Endometrial microvascular endothelial cells (primary cell): Measurements from ENCODE around the gene GALNT7. TPM values are rescaled to one million over a fixed set of nuclear protein-coding genes. Genes with fewer than 3 reads are reported as not detected.
"Not testable (repeated sequence)": the region's sequence is repeated elsewhere in the genome, so short reads cannot be mapped to it uniquely, and the experiment has no call there.

Source experiments
- in situ Hi-C: cut with HindIII; loops from 2 replicates; pipeline ENCODE4 v1.10.0; 2017; ENCODE audit warnings: low sequenced_read_pairs, low pct_unique_long_range_greater_than_20kb; ENCODE audit errors: inconsistent ontology term
- total RNA-seq: library from RNA; depleted of rRNA; stranded (reverse); fragments of >200 nt; gene quantifications from one replicate; pipeline ENCODE4 v1.2.3, GENCODE V29; 2015; ENCODE audit errors: inconsistent ontology term

GALNT7 gene
- total RNA-seq, 1 donor from 2014 or later, result 38.7 TPM

DNA sequence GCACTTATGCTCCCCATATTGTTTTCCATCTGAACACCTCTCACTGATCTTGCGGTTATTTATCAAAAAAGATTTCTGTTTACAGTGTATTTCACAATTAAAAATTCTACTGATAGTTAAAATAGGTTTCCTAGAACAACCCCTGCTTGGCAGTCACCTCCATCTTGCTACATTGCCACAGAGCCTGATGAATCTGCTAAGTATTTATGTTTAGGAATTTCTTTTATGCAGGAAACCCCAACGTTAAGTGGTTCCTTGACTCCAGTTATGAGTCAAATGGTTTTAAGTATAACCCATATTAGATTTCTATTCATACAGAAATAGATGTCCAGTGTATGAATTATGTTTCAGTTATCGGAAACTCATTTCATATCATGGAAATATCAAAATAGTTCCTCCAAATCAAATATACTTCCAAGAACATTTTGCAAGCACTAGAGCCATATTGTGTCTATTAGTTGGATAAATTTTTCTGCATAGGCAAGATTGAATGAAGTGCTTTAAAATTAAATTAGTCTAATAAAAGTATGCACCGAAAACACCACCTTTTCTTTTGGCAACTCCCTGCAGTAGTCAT, 20.6 kb downstream of the GALNT7 start:
- in situ Hi-C loops, result no loop called here

DNA sequence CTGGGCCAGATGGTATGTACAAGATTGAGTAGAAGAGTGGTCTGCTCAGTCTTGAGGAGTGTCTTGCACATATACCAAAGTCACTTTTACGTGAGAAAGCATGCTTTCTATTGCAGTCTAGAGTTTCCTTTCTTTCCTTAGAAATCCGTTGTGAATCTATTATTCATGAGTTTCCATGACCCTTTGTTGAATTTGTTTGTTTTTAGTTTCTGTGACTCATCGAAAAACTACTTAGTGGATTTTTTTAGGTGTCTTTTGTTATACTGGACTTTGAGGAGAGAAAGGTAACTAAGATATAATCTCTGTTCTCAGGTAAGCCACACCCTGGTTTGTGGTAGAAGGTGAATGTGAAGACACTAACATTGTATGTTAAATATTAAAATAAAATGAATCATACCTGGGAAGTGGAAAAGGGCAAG, 23.0 kb downstream of the GALNT7 start:
- in situ Hi-C loops, result no loop called here

DNA sequence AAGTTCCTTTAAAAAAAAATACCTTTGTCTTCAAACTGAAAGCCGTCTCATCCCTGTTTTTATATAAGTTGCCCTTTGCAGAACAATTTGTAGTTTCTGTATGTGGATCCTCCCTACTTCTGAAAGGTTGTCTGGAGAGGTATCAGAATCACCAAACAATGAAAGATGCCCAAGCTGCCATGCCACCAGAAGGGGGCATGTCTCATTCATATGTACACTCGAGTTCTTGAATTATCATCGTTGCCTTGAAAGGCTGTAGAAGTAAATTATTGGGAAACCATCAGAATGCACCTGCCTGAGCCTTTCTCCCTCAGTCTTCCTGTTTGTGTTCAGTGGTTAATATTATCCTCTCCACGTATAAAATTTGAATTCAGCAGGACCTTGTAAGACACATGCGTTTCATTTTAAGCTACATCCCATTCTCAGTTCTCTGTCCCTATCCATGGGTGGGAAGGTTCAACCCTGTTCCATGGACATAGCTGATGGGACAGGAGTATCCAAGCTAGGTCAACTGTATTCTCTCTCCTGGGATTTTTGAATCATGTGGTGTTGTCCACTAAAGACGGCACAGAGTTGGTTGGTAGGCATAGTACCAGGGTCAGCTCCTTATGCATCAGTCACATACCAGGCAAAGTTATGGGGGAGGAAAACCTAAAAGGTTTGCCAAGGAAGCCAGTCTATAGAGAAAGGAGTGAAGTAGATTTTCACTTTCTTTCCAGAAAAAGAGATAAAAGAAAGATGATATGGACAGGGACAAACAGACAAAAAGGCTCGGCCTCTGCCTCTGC, 24.0 kb downstream of the GALNT7 start:
- in situ Hi-C loops, result no loop called here

DNA sequence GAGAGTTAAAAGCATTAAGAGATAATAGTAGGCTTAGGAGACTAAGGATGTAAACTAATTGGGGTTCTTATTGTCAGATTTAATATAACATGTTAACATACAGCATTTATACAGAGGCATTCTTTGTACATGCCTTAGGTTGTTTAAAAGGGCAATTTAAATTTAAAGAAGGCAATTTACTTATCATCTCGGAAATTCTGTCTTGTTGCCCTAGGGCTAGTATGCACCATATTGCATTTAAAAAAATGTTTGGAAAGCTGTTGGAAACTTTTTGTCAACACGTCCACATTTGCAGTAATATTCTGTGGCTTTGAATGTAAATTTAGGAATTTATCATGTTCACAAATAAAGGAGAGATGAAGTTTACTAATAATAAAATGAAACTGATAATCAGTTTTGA, 25.5 kb downstream of the GALNT7 start:
- in situ Hi-C loops, result no loop called here

DNA sequence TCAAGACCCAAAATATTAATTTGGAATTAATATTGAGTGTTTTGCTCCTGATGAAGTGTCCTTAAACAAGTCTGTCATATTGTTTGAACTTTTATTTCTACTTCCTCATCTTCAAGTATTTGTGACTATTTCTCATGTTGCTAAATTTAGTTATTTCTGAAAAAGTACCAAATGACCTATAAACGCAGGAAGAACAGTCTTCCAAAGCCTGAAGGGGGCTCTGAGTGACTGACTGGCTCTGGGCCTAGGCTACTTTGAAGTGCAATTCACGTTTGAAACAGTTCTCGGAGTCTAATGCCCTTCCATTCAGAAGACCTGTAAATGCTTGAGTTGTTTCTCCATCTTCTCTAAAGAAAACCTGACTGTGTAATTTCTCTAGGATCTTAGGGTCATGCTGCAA, 26.5 kb downstream of the GALNT7 start:
- in situ Hi-C loops, result no loop called here

DNA sequence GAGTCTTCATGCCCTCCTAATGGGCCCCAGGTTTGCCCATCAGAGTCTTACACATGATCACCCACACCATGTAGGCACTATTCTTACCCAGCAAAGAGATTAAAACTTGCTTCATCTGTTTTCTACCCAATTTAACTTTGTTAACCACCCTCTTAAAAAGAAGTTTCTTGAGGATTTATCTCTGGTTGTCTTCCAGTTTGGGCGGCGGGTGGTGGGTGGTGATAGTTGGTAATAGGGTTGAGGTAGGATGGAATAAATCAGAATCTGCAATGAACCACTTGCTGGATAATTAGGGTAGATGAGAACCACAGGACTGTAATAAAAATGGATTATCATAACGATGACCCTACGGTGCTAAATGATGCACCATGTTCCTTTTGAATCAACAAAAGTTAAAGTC, 30.9 kb downstream of the GALNT7 start:
- in situ Hi-C loops, result no loop called here

DNA sequence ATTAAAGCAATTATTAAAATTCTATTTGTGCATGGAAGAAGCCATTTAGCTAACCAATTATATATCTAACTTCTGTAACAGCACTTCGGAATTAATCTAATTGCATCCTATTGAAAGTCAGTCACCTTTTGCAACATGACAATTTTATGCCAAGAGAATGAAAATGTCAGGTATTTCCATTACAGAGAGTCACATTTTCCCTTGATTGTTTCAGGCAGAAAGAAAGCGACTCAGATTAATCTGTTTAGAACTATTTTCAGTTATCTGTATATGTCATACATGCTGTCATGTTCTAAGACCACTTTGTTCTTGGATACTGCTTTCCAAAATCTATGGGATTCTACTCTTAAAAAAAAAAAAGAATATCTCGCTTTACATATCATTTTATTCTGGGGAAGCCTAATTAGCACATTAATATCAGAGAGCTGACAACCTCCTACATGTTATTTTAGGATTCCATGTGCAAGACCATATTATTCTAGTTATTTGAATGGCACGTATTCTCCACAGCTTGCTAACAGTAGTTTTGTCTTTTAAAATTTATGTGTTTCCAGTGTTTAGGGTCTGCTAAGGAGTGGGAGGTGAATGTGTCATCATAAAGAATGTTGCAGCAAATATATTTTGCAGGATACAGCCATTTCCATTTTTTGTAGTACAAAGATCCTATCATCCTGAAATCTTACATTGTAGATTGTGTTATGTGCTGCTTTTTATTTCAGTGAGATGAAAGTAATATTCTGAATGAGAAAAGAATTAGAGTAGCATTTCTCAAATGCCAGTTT, 31.7 kb downstream of the GALNT7 start:
- in situ Hi-C loops, result no loop called here

DNA sequence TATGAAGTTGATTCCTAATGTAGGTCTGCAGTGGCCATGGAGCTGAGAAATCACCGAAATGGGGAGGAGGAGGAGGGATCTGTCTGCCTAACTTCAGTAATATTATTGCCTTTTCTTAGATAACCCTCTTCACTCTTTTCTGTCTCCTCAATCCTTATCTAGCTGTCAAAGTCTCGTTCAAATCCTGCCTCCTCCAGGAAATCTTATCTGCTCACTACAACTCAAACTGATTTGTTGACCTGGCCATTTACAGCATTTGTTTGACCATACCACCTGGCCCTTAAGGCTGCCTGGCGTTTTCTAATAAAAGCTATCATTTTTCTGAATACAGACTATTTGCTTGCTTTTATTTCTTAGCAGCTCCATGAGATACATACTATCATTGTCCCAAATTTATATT, 33.8 kb downstream of the GALNT7 start:
- in situ Hi-C loops, result no loop called here

DNA sequence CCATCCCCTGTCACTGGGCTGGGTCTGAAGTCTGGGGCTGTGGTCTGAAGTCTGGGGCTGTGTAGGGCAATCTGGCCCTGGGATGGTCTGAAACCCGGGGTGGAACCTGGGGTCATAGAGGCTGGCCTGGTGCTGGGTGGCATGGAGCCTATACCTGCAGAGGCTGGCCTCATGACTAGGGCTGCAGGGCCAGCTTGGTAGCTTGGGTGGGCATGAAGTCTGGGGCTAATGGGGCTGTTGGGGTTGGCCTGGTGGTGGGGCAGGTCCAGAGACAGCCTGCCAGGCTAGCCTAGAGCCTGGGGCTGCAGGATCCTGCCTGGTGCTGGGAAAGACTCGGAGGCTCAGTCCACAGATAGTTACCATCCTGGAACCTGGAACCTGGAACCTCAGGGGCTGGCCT, 37.0 kb downstream of the GALNT7 start:
- in situ Hi-C loops, result no loop called here

DNA sequence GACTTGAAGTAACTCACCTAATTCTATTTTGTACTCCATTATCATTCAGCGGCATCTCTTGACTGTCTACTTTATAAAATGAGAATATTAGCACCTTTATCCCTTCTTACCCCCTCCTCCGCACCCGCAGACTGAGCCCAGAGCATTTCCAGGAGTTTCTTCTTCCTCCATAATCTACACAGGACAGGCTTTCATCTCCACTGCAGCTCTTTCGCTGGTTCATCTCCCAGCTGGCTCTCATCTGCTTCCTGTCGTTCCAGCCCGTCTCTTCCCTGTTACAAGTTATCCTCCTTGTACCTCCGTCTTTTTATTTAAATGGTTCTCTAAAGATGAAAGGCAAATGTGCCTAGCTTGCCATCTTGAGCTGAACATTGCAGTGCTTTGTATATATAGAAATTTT, 39.8 kb downstream of the GALNT7 start:
- in situ Hi-C loops, result no loop called here

DNA sequence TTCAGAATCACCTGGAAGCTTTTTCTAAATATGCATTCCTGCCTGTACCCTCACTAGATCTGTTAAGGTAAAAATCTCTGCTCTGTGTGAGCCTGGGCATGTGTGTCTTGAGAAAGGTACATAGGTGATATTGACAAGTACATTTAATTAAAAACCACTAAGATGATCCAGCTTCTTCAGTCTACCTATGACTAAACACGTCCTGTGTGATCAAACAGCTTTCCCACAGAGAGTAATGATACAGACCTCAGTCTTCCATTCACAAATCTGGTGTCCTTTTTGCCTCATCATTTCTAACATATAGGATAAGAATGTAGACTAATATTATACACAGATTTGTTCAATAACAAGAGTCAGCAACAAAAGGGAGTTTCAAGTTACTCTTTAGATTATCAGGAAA, 42.6 kb downstream of the GALNT7 start:
- in situ Hi-C loops, result no loop called here

DNA sequence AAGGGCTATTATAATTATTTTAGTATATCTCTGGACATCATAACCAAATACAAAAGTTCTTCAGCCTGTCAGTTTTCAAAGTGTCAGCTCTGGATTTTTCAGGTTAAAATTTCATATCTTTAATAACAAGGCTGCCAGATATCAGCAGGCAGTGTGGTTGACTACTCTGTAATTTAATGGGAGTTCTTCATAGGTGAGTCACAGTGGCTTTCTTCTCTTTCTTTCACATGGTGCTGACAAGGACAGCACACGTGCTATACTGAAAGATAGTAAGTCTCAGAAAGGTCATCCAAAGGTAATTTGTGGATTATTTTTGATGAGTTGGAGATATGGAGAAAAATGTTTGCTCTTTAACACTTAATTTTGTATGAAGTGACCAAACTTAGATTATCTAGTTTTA, 43.2 kb downstream of the GALNT7 start:
- in situ Hi-C loops, result no loop called here

DNA sequence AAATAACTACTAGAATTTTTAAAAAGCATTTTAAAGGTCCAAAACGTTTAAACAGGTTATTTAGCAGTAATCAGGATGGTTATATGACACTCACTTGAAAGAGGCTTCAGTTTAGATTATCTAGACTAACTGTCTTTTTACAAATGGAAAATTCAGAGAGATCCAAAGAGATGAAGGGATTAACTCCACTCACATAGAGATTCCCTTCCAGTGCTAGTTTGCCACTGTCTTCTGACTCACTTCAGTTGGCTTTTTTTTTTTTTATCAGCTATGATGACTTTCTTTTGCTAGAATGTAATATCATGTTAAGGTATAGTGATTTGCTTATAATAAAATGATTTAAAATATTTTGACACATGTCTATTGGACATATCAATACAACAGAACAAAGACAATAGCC, 43.8 kb downstream of the GALNT7 start:
- in situ Hi-C loops, result no loop called here

DNA sequence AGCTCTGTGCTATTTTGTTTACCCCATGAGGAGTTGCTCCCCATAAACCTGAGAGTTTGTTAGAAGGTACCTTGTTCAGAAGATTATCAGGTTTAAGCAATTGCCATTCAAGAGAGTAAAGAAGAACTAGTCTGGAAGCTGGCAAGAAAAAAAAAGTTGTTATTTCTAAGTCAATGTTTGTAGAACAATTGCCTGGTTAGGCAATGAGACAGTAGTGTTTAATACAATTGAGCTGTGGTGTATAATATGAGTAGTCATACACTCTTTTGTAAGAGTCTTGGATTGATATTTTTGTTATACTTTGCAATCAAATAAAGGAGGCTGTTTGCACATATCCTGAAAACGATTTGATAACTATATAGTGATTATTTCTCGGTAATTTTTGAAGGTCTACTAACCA, 44.7 kb downstream of the GALNT7 start:
- in situ Hi-C loops, result no loop called here

DNA sequence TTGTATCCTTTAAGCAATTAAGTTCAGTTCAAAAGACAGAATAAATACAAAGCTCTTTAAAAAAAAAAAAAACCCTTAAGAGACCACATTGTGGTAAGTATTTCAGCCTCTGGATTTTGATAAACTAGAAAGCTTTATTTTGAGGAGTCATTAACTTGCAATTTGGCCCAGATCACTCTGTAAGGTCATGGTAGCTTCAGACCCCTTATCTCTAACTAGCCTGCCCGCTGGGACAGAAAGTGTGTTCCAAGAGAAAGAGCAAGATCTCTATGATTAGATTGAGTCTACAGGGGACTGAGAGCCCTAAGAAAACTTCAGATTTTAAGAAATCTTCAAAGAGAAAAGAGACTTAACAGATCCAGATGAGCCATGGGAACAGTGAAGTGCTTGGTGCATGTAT, 45.6 kb downstream of the GALNT7 start:
- in situ Hi-C loops, result no loop called here

DNA sequence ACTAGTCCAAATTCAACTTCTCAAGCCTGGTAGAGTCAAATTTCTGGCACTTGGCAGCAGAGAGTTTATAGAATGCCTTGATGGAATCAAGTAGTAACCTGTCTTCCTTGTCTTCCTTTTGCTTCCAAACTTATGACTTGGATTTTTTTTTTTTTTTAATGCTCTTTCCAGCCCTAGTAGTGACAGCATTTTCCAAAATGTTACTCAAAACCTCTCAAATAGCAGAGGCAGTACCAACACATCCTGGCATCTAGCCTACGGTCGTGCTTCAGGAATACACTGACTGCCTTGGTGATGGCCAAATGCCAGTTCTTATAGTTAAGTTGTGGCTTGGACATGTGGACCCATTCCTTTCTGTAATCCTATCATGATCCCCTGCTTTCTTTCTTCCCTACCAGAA, 46.0 kb downstream of the GALNT7 start:
- in situ Hi-C loops, result no loop called here

DNA sequence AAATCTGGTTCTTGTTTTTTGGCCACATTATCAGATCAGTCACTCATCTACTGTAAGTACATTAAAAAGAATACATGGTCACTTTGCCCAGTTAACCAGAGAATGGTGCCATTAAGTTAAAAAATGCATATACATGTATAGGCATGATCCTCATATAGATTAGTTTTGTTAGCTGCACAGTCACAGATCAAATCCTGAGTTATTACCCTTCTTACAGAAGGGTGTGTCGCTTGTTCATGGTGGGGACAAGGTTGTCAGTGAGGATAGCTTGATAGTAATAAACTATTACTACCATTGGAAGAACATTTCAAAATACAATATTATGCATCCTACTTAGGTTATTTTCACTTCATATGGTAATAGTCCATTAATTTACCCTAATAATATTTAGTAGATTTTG, 48.5 kb downstream of the GALNT7 start:
- in situ Hi-C loops, result no loop called here

DNA sequence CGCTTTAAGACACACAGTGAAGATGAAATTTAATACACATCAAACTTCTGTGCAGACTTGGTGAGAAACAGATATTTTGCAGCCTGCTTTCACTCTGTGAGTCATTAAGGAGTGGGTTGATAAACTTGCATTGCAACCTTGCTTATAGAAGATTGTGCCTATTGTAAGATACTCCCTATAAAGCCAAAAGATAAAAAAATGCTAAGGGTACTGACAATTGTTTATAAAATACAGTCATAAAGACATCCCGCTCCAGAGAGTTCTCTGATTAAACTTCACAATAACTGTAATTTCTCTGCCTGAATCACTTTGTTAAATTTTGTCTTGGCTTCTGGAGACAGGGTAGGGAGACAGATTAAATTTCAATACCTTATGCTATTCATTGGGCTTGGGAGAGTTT, 49.1 kb downstream of the GALNT7 start:
- in situ Hi-C loops, result no loop called here

DNA sequence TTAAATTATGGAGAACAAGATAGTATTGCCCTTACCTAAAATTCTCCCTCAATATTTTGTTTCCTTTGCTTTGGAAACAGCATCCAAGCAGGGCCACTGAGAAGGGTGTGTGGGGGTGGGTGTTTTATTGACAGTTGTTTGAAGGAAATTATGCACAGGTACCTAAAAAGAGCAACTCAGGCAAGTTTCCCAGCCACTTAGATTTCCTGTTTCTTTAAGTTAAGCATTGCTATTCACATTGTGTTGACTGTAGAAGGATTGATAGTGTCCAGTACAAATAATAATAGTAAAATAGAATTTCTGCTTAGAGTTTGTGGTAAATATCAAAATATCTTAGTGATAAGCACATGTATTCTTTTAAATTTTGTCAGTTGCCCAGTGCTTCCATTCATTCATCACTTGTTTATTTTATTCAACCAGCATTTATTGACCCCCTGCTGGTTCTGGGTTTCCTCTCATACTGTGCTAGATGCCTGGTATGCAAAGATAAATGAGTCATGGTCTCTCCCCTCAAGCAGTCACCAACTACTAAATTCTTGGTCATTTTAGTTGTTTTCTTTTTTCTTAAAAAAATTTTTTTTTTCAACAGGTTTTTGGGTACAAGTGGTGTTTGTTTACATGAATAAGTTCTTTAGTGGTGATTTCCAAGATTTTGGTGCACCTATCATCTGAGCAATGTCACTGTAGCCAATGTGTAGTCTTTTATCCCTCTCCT, 50.0 kb downstream of the GALNT7 start:
- in situ Hi-C loops, result no loop called here

DNA sequence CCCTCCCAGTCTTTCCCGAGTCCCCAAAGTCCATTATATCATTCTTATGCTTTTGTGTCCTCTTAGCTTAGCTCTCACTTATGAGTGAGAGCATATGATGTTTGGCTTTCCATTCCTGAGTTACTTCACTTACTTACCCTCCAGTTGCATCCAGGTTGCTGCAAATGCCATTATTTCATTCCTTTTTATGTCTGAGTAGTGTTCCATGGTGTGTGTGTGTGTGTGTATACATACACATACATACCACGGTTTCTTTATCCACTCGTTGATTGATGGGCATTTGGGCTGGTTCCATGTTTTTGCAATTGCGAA, 50.5 kb downstream of the GALNT7 start:
- in situ Hi-C loops, result not testable (repeated sequence)
